ENCODE measurements around the gene TDRD7. TPM values are rescaled to one million over a fixed set of nuclear protein-coding genes. Genes with fewer than 3 reads are reported as not detected.

Gene TDRD7
- polyA plus RNA-seq, 1 experiment, result 8.2 TPM

GRCh38 chr9:97397220-97397619 lies 14.7 kb upstream of the TDRD7 start:
- H3K4me3 ChIP-seq (ENCODE audit: low read depth, low read length), result no peak overlapping the region
- H3K27ac ChIP-seq (ENCODE audit: low read depth, low read length), result no peak overlapping the region
- no peak for DNase-seq (ENCODE audit: low read depth, low spot score)
- H3K27me3 ChIP-seq (ENCODE audit: control insufficient read depth, insufficient read depth, low read length), result no peaks in the 10 kb centered on the region
- TF ChIP-seq CTCF (IDR thresholded peaks at IDR 0.05; ENCODE audit: low read depth, low read length), result no peak
- no peaks in the 10 kb centered on the region for H3K9me3 ChIP-seq (ENCODE audit: control insufficient read depth, insufficient read depth, low read length)
- CTCF ChIA-PET, result interaction anchor here (0.8 to 5.7 kb wide), 5 partner anchors 9 to 540 kb away, joined by 3 to 57 read pairs (median 10); no protein-coding TSS in a partner anchor
- POLR2A ChIA-PET, result no interaction called here

- Histone ChIP-seq H3K27me3 (ENCODE audit: control insufficient read depth, insufficient read depth, low read length) (no peaks in the 10 kb centered on the region), H3K4me3 (ENCODE audit: low read depth, low read length) (no peak overlapping the region), H3K27ac (ENCODE audit: low read depth, low read length) (no peak overlapping the region), H3K9me3 (ENCODE audit: control insufficient read depth, insufficient read depth, low read length) (no peaks in the 10 kb centered on the region)
- peak; percentile 94 for TF ChIP-seq CTCF (IDR thresholded peaks at IDR 0.05; ENCODE audit: low read depth, low read length)
- ChIA-PET POLR2A (no interaction called here), CTCF (interaction anchor here (0.6 to 5.7 kb wide), 6 partner anchors 12 to 561 kb away, joined by 3 to 57 read pairs (median 3); no protein-coding TSS in a partner anchor)
- peak; percentile 30 for DNase-seq (ENCODE audit: low read depth, low spot score)
Observed at GRCh38 chr9:97398999-97399758, 12.7 kb upstream of the TDRD7 start.

GRCh38 chr9:97403746-97404316 lies 8.1 kb upstream of the TDRD7 start:
- ChIA-PET CTCF (interaction anchor here (0.7 to 1.3 kb wide), 3 partner anchors 8 to 212 kb away, joined by 3 to 4 read pairs (median 3); partner anchors contain the start of gene TDRD7), POLR2A (no interaction called here)
- no peak for DNase-seq (ENCODE audit: low read depth, low spot score)
- no peak for TF ChIP-seq CTCF (IDR thresholded peaks at IDR 0.05; ENCODE audit: low read depth, low read length)
- Histone ChIP-seq H3K27ac (ENCODE audit: low read depth, low read length) (no peak overlapping the region), H3K9me3 (ENCODE audit: control insufficient read depth, insufficient read depth, low read length) (no peaks in the 10 kb centered on the region), H3K4me3 (ENCODE audit: low read depth, low read length) (no peak overlapping the region), H3K27me3 (ENCODE audit: control insufficient read depth, insufficient read depth, low read length) (peaks cover 6% of the 10 kb centered on the region)

- no peak for DNase-seq (ENCODE audit: low read depth, low spot score)
- ChIA-PET POLR2A (no interaction called here), CTCF (interaction anchor here (2.6 kb wide), 1 partner anchor 549 kb away, joined by 13 read pairs; no protein-coding TSS in a partner anchor)
- H3K4me3 ChIP-seq (ENCODE audit: low read depth, low read length), result no peak overlapping the region
- H3K27me3 ChIP-seq (ENCODE audit: control insufficient read depth, insufficient read depth, low read length), result peaks cover 10% of the 10 kb centered on the region
- no peaks in the 10 kb centered on the region for H3K9me3 ChIP-seq (ENCODE audit: control insufficient read depth, insufficient read depth, low read length)
- TF ChIP-seq CTCF (IDR thresholded peaks at IDR 0.05; ENCODE audit: low read depth, low read length), result no peak
- no peak overlapping the region for H3K27ac ChIP-seq (ENCODE audit: low read depth, low read length)
Observed at GRCh38 chr9:97405551-97405950, 6.3 kb upstream of the TDRD7 start.

GRCh38 chr9:97406620-97407177 lies 5.2 kb upstream of the TDRD7 start:
- POLR2A ChIA-PET, result no interaction called here
- Histone ChIP-seq H3K4me3 (ENCODE audit: low read depth, low read length) (no peak overlapping the region), H3K27me3 (ENCODE audit: control insufficient read depth, insufficient read depth, low read length) (peaks cover 10% of the 10 kb centered on the region), H3K27ac (ENCODE audit: low read depth, low read length) (no peak overlapping the region), H3K9me3 (ENCODE audit: control insufficient read depth, insufficient read depth, low read length) (no peaks in the 10 kb centered on the region)
- CTCF ChIA-PET, result interaction anchor here (1.1 to 2.6 kb wide), 3 partner anchors 9 to 550 kb away, joined by 3 to 13 read pairs (median 4); no protein-coding TSS in a partner anchor
- TF ChIP-seq CTCF (IDR thresholded peaks at IDR 0.05; ENCODE audit: low read depth, low read length), result no peak
- DNase-seq (ENCODE audit: low read depth, low spot score), result no peak
